ENCODE measurements around the gene C3orf18. TPM values are rescaled to one million over a fixed set of nuclear protein-coding genes. Genes with fewer than 3 reads are reported as not detected.
"Not testable (repeated sequence)": the region's sequence is repeated elsewhere in the genome, so short reads cannot be mapped to it uniquely, and the experiment has no call there.

C3orf18 gene
- total and polyA plus RNA-seq, 9 of the 15 experiments (the other 6 are each of a cell fraction or from before 2014, with no cell fraction given): 0.01 to 2.3 (median 0.94) TPM

GRCh38 chr3:50515565-50516439 is 51.7 kb downstream of the C3orf18 start (continued):
- TF ChIP-seq PBX2 (CRISPR knock-in tag; IDR thresholded peaks at IDR 0.05; ENCODE audit: low read depth) (no peak), PBX2 (tag; conservative IDR thresholded peaks at IDR 0.05; ENCODE audit: low read depth) (peak; percentile 41), HNRNPH1 (optimal IDR thresholded peaks at IDR 0.05; ENCODE audit: low read depth, low read length) (no peak)

GRCh38 chr3:50512908-50513307 is 54.6 kb downstream of the C3orf18 start:
- H3K4me3 ChIP-seq; BruUV-seq (replicated peaks); H3K9me3 ChIP-seq (replicated peaks; ENCODE audit: control insufficient read depth, insufficient read depth, low read depth, low read length); H3K79me2 ChIP-seq (ENCODE audit: control insufficient read depth, insufficient read depth, low read length); H4K20me1 ChIP-seq (replicated peaks; ENCODE audit: control insufficient read depth, insufficient read depth, low read length); H3K9ac ChIP-seq (ENCODE audit: insufficient read depth in 1 of 2, low read depth in 2 of 2, low read length in 2 of 2); CTCF ChIA-PET (ENCODE audit: low intra/inter-chr PET ratio); H3K9me1 ChIP-seq (ENCODE audit: control insufficient read depth, insufficient read depth, low read length); H3K36me3 ChIP-seq (ENCODE audit: control insufficient read depth, insufficient read depth, low read length); H3K27ac ChIP-seq (ENCODE audit: extremely low read depth, low read depth, low read length); FAIRE-seq; H2AFZ ChIP-seq (ENCODE audit: low read depth, low read length); DNase-seq (ENCODE audit: extremely low read depth in 1 of 4, low spot score in 3 of 4); H3K4me2 ChIP-seq (ENCODE audit: insufficient read depth, low read length); ATAC-seq; intact Hi-C loops (cut with micrococcal nuclease): not testable (repeated sequence)
- H3K27me3 ChIP-seq (ENCODE audit: control insufficient read depth in 2 of 2, insufficient read depth in 2 of 2, low read length in 2 of 2): peaks cover 5 to 63% of the 10 kb centered on the region in 2 experiments; a peak in 3 of 5 replicates
- POLR2A ChIA-PET: interaction anchor here (1.3 kb wide), 1 partner anchor 8 kb away, joined by 5 read pairs; no protein-coding TSS in a partner anchor
- 3% methylated on average over 8 of the region's 8 CpGs for WGBS (ENCODE audit: insufficient coverage, low coverage, missing lambda C conversion rate)
- in situ Hi-C loops (cut with MboI): loop anchor here (5.0 kb wide), 1 partner anchor 34 kb away; no protein-coding TSS in a partner anchor
- H3K4me1 ChIP-seq (replicated peaks in 1 of 2; ENCODE audit: control insufficient read depth in 2 of 2, insufficient read depth in 2 of 2, low read length in 2 of 2): peaks cover 0 to 12% of the 10 kb centered on the region in 2 experiments; a peak in 2 of 5 replicates
